B cell (primary cell): ENCODE results near the gene TMED10.

Experiments used
- EZH2 ChIP-seq: IDR thresholded peaks from 2 replicates; pipeline ENCODE4 v1.6.1; 2012; ENCODE audit warnings: borderline replicate concordance, low read depth, mild to moderate bottlenecking, moderate library complexity, low read length; ENCODE audit not compliant: insufficient read depth, poor library complexity, severe bottlenecking
- TF ChIP-seq, protein P1 (sequence below): fragments of 200-600 bp; IDR thresholded peaks from one replicate; pipeline ENCODE4 v1.8.0; 2022; ENCODE audit warnings: antibody characterized with exemption, mild to moderate bottlenecking

DNA sequence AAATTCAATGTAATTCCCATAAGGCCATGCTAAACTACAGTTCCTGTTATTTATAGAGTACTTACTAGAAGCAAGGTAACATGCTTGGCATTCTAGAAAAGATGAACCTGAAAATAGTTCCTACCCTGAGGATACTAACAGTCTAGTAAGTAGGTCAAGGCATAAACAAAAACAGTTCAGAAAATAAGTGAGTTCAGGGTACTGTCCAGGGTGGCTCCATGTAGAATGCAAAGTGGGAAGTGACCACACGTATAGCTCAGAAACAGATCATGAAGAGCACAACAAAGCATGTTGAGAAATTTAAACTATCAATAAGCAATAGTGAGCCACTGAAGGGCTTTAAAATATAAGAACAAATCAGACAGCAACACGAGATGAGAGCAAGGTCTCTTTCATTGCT, 2.3 kb downstream of the TMED10 start:
- TF ChIP-seq, protein P1, sequence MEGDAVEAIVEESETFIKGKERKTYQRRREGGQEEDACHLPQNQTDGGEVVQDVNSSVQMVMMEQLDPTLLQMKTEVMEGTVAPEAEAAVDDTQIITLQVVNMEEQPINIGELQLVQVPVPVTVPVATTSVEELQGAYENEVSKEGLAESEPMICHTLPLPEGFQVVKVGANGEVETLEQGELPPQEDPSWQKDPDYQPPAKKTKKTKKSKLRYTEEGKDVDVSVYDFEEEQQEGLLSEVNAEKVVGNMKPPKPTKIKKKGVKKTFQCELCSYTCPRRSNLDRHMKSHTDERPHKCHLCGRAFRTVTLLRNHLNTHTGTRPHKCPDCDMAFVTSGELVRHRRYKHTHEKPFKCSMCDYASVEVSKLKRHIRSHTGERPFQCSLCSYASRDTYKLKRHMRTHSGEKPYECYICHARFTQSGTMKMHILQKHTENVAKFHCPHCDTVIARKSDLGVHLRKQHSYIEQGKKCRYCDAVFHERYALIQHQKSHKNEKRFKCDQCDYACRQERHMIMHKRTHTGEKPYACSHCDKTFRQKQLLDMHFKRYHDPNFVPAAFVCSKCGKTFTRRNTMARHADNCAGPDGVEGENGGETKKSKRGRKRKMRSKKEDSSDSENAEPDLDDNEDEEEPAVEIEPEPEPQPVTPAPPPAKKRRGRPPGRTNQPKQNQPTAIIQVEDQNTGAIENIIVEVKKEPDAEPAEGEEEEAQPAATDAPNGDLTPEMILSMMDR, result no peak
- TF ChIP-seq EZH2, result no peak
